NCI-H2196 (cell line): Measurements from ENCODE around the gene APAF1.
"Not testable (repeated sequence)": the region's sequence is repeated elsewhere in the genome, so short reads cannot be mapped to it uniquely, and the experiment has no call there.

ENCODE experiments used
- DNase-seq: peaks from one replicate; lab custom pipeline; 2025; ENCODE audit not compliant: unreplicated experiment; lab: John Stamatoyannopoulos, UW

APAF1 gene

GRCh38 chr12:98644712-98645571 lies at the start of gene APAF1, which contains the start of gene IKBIP:
Gene APAF1, plus strand, starts transcription at chr12:98645290. Its CDS starts 3,070 bp downstream, at chr12:98648360.
Gene IKBIP, minus strand, starts transcription at chr12:98644788. Its CDS starts 87 bp downstream, at chr12:98644701.
- DNase-seq = peak; percentile 97

- DNase-seq = not testable (repeated sequence)
Measured at GRCh38 chr12:98597313-98597712, 47.8 kb upstream of the APAF1 start.

- no peak for DNase-seq
Measured at GRCh38 chr12:98601924-98602323, 43.2 kb upstream of the APAF1 start.

GRCh38 chr12:98606359-98606988 lies 38.6 kb upstream of the APAF1 start:
- DNase-seq = no peak

- no peak for DNase-seq
Measured at GRCh38 chr12:98610596-98610995, 34.5 kb upstream of the APAF1 start.

- DNase-seq = no peak
Measured at GRCh38 chr12:98612696-98613334, 32.3 kb upstream of the APAF1 start.

GRCh38 chr12:98618952-98619351 lies 26.1 kb upstream of the APAF1 start:
- DNase-seq = no peak

GRCh38 chr12:98635657-98636323 lies 9.3 kb upstream of the APAF1 start:
- DNase-seq = peak; percentile 56

- no peak for DNase-seq
Measured at GRCh38 chr12:98637068-98637467, 8.0 kb upstream of the APAF1 start.

- DNase-seq = no peak
Measured at GRCh38 chr12:98638009-98638408, 7.1 kb upstream of the APAF1 start.

- DNase-seq = no peak
Measured at GRCh38 chr12:98639491-98639890, 5.6 kb upstream of the APAF1 start.

GRCh38 chr12:98642801-98643200 lies 2.3 kb upstream of the APAF1 start:
- DNase-seq = not testable (repeated sequence)

- DNase-seq = no peak
Measured at GRCh38 chr12:98644433-98644711, 718 bp upstream of the APAF1 start.

- no peak for DNase-seq
Measured at GRCh38 chr12:98645572-98646067, 530 bp downstream of the APAF1 start.

GRCh38 chr12:98646294-98647090 lies 1.4 kb downstream of the APAF1 start:
- DNase-seq = no peak

- DNase-seq = no peak
Measured at GRCh38 chr12:98651328-98651727, 6.2 kb downstream of the APAF1 start.

- peak; percentile 60 for DNase-seq
Measured at GRCh38 chr12:98653866-98654493, 8.9 kb downstream of the APAF1 start.

- DNase-seq = no peak
Measured at GRCh38 chr12:98656289-98657101, 11.4 kb downstream of the APAF1 start.

- DNase-seq = no peak
Measured at GRCh38 chr12:98660521-98660920, 15.4 kb downstream of the APAF1 start.
